ELF-1 (cell line): ENCODE data around the gene MCTP2.

Experiments
- DNase-seq: peaks from one replicate; pipeline ENCODE4 v3.0.0-alpha.2; 2016; ENCODE audit warnings: low read depth, low spot score

The MCTP2 gene

DNA sequence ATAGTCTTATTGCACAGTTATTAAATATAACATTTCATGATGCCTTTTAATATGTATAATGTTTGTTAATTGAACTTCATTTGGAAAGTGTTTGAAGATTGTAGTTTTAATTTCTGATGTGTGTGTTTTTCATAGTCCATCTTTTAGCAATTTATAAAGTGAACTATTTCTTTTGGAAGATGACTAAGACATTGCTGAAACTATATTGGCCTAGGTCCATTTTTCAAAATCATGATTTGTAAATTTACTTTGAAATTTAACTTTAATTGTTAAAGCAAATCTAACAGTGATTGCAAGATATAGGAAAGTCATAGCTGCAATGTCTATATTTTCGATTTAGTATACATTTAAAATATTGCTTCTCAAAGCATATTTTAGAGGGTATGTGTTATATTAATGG, 30.8 kb downstream of the MCTP2 start:
- no peak for DNase-seq

DNA sequence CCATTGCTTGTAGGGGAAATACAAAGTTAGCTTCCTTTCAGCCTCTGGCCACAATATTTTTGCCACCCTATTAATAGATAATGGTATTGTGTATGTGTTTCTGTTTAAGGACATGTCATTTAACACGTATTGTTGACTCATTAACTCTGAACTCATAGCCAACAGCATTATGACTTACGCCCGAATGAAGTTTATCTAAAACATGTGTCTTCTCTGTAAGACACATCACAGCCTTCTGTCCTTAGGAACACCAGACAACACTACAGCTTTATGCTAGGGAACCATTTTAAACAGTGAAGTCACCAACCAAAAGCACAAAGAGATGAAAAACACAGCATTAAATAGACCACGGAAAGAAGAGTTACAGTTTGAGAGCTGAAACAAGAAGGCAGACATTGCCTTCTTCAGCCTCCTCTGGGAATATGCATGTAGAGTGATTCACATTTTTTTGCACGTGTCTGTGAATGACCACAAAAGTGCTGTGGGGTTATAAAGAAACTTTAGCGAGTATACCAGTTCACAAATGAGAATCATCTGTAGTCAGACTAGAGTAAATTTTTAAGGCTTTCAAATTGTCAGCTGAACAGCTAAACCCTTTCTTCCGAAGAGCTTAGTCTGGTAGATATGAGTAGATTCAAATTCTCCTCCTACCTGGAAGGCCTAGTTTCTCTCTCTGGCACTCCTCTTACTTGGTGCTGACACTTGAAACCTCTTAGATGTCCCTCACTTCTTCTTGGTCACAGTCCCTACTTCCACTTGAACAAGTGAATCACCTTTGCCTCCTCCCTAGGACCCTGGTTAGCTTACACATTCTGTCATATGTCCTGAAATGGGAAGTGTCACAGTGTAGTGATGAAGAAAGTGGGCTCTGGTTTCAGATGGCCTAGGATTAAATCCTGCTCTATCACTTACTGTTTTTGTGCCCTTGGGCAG, 32.2 kb downstream of the MCTP2 start:
- DNase-seq, result no peak

DNA sequence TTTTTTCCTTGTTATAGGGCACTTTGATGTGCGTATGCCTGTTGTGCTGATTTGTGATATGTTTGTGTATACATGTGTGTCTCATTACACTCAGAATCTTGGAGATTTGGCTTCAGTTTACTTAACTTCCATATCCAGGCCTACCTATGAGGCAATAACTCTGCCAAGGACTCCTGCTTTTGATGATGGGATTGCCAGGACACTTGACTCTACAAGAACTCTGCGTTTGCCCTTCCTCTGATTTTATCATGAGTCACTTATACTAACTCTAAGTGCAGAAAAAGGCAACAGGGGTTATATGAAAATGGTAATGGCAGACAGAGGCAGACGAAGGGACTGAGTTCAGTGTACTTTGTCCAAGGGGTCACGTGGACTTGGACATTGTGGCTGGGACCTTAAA, 33.6 kb downstream of the MCTP2 start:
- DNase-seq, result no peak

DNA sequence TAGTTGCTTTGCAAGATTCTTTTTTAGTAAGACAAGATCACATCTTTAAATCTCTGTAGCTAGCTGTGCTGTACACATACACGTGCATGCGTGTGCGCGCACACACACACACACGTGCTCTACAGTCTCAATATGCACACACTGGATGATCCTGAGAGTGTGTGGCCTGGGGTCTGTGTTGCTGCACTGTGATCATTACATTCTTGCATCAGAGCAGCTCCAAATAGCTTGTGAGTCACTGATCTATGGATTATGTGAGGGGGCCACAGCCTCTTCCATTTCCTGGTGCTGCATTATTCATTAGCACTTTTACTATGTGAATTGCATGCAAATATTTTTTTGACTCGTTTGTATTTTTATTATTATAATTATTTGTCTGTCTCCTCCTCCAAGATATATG, 34.6 kb downstream of the MCTP2 start:
- DNase-seq, result no peak

DNA sequence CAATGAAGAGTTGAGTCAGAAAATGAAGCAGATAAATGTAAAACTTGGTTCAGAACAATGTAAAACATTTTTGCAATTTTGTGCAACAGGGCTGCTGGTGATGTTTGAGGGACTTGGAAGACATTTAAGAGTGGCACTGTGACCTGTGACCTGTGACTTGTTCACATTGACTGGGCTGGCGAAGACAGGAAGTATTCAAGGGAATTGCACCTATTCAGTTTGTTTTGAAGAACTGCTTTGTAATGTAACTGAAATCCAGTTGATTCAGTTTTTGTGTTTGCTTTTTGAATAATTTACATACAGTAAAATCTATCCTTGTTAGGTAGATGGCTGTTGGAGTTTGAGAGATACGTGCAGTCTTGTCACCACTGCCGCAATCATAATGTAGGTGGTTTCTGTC, 35.4 kb downstream of the MCTP2 start:
- DNase-seq, result no peak

DNA sequence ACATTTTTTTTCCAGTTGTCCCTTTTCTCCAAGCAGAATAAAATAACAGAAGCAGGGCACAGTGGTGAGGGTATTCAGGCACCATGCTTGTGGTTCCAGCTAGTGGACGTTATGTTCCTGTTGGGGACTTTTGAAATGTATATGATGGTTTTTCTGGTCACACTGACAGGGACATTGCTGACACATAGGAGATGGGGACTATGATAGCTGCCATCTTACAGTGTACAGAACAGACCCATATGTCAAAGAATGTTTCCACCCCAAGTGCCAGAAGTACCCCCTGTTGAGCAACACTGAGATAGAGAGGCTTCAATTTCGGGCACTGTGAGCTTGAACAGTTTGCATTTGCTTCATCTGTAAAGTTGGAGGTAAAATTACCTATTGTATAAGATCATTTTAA, 38.6 kb downstream of the MCTP2 start:
- DNase-seq, result no peak

DNA sequence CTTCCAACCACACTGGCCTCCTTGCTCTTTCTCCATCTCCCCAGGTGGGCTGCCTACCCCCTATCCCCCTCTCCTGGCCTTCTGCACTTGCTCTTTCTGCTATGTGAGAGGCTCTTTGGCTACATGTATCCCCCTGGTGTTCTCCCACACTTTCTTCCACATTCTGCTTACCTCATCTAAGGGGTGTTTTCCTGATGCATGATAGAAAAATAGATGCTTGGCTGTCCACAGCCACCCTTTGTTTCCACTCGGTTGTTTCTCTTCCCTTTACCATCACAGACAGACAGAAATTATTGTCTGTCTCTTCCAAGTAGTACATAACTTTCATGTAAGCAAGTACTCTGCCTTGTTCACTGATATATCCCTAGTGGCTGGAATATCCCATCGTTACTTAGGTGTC, 39.2 kb downstream of the MCTP2 start:
- no peak for DNase-seq

DNA sequence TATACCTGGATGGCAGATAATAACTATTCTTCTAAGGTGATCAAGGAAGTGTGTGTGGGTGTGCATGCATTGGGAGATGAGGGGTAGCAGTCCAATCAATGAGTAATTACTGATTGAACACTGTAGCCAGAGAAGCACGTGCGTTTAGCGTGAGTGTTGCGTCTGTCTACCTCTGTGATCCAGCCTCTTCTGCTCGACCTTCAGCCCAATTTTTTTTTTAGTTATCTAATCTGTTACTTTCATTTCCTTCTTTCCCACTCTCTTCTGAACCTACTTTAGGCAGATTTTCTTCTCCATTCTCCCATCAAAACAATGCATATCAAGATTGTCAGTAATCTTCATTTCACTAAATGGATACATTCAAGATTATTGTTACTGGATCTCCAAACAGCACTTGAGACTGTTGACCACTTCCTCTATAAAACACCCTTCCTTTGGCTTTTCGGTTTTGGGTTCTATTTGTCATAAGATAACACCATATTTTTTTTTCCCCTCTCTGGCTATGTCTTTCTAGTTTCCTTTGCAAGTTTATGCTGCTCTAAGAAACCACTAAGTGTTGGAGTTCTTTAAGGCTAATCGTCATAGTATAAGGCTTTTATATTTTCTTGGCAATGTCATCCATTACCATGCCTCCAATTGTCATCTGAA, 41.0 kb downstream of the MCTP2 start:
- no peak for DNase-seq

DNA sequence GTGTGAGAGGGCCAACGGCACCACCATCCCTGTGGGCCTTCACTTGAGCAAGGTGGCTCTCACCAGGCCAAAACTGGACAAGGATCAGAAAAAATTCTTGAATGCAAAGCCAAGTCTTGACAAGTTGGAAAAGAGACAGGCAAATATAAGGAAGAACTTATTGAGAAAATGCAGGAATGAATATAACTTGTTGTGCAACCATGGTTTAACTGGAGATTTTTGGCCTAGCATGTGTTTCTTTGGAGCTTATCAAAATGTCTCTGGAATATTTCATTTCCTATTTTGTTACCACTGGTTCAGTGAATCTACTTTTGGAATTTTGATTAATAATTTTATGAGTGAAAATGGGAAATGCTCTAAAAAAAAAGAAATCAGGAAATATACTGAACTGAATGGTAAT, 42.5 kb downstream of the MCTP2 start:
- DNase-seq, result no peak

DNA sequence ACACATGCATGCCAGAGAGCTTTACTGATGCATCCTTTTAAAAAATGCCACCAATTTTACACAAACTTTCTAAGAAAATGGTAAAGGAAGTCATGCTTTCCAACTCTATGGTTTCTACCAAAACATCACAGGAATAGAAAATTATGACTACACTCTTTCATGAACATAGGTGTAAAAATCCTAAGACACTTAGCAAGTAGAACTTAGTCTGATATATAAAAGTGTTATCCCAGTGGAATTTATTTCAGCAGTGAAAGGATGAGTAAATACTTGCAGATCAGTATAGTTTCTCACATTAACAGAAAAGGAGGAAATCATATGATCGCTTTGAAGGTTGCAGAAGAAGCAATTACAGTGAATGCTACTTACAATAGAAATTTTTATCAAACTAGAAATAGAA, 43.4 kb downstream of the MCTP2 start:
- no peak for DNase-seq

DNA sequence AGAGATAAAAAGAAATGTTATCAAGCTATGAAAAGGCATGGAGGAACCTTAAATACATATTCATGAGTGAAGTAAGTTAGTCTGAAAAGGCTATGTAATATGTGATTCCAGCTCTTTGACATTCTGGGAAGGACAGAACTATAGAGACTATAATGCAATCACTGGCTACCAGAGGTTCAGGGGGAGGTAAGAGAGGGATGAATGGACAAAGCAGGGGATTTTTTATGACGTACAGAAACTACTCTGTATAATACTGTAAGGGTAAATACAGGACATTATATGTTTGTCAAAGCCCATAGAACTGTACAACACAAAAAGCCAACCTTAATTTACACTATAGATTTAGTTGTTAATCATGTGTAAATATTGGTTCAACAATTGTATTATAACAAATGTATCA, 46.1 kb downstream of the MCTP2 start:
- DNase-seq, result no peak

DNA sequence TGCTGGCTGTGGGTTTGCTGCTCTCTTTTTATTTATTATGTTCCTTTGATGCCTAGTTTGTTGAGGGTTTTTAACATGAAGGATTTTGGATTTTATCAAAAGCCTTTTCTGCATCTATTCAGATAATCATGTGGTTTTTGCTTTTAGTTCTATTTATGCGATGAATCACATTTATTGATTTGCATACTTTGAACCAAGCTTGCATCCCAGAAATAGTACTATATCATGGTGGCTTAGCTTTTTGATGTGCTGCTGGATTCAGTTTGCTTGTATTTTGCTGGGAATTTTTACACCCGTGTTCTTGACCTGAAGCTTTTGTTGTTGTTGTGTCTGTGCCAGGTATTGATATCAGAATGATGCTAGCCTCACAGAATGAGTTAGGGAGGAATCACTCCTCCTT, 48.4 kb downstream of the MCTP2 start:
- DNase-seq, result no peak

DNA sequence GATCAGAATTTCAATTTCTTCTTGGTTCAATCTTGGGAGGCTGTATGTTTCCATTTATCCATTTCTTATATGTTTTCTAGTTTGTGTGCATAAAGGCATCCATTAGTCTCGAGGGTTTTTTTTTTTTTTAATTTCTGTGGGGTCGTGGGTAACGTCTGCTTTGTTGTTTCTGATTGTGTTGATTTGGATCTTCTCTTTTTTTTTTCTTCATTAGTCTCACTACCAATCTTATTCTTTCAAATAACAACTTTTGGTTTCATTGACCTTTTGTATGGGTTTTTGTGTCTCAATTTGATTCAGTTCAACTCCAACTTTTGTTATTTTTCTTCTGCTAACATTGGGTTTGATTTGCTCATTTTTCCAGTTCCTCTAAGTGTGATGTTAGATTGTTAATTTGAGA, 48.9 kb downstream of the MCTP2 start:
- DNase-seq, result no peak

DNA sequence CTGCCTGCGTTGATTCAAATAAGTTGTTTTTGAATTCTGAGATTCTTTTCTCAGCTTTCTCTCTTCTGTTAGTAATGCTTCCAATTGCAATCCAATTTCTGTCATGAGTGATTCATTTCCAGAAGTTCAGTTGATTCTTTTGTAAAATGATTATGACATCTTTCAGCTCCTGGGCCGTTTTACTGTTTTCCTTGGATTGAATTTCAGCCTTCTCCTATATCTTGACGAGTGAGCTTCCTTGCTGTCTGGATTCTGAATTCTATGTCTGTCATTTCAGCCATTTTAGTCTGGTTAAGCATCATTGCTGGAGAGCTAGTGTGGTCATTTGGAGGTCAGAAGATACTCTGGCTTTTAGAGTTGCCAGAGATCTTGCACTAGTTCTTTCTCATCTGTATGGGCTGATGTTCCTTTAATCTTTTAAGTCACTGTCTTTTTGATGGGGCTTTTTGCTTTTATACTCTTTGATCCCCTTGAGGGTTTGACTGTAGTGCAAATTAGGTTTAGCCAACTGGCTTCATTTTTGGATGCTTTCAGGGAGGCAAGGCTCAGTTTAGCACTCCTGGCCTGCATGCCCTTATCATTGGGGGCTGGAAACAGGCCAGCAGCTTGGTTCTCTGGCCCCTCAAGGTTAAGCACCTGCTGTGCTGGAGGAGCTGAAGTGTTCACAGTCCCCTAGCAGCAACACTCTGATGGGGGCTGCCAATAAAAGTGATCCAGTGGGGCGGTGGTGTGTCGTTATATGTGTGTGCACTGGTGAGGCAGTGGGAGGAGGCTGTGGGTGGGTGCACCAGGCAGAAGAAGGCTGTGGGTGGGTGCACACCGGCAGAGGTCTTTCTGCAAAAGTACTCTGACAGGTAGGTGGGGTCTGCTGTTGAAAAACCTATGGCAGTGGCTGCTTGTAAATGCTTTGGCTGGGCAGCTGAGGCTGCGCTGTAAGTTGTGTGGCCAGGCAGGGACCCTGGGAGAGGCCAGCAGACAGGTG, 51.2 kb downstream of the MCTP2 start:
- DNase-seq, result no peak

DNA sequence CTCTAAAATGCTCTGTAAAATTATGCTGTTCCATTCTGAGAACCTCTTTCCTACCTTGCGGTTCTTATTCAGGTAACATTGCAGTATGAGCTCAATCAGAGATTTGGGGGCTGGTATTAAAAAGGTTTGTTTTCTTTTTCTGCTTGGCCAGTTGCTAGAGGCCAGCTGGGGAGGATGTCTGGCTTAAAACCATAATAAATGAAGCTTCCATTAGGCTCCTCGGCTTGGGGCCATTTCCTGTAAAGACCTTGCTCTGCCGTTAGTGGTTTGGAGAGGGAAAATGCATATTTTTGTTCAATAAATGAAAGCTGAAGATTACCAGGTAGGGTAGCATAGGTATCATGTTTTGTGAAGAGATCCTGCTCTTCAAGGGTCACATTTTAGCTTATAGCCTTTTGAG, 55.2 kb downstream of the MCTP2 start:
- no peak for DNase-seq

DNA sequence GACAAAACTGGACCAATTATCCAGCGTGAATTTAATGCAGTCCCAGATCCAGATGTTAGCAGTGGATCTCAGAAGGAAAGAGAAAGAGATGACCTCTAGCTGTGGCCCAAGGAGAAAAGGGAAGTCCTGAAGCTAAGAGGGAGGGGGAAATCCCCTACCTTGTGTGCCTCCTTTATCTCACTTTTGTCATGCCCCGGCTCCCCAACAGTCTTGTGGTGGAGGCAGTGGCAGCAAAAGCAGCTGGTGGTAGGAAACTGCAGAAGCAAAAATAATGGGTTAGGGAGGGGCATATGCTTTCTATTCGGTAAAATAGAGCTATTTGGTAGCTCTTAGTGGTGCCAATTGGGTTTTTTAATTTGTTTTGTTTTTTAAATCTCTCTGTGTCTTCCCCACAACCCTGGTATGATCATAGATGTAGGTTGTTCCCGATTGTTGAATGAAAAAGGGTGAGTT, 56.5 kb downstream of the MCTP2 start:
- DNase-seq, result no peak

DNA sequence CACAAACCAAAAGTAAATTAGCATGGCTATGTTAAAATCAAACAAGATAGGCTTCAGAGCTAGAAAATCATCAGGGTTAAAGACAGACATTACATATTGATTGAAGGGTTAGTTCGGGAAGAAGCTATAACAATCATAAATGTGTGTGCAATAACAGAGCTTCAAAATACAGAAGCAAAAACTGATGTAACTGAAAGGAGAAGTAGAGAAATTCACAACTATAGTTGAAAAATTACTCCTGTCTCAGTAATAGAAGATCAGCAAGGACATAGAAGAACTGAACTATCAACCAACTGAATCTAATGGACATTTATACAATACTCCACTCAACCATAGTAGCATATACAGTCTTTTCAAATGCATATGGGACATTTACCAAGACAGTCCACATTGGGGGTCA, 59.4 kb downstream of the MCTP2 start:
- DNase-seq, result no peak

DNA sequence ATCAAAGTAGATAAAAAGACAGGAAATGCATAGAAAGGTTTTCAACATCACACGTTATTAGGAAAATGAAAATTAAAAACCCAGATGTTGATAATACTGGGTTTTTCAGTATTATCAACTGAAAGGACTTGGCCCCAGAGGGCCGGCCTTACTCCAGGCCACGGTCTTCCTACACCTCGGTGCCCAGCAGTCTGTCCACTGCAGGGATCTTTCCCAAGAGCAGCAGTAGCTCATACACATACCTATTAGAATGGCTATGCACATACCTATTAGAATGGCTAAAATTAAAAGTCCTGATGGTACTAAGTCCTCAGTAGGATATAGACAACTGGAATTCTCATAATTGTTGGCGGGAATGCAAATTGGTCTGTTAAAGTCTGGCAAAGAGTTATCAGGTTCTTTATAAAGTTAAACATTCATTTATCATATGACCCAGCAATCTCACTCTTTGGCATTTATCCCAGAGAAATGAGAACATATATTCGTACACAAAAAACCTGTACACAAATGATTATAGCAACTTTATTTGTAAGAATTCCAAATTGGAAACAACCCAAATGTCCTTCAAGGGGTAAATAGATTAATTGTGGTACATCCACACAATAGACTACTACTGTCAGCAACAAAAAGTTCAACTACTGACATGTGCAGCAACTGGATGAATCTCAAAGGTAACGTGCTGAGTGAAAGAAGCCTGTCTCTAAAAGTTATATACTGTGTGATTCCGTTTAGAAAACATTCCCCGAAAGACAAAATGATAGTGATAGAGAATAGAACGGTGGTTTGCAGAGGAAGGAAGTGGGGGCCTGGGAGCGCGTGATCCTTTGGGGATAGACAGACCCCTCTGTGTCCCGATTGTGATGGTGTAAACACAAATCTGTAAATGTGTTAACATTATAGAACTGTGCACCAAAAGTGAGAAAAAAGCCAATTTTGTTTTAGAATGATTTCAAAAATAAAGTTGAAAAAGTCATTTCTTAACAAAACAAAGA, 62.3 kb downstream of the MCTP2 start:
- no peak for DNase-seq

DNA sequence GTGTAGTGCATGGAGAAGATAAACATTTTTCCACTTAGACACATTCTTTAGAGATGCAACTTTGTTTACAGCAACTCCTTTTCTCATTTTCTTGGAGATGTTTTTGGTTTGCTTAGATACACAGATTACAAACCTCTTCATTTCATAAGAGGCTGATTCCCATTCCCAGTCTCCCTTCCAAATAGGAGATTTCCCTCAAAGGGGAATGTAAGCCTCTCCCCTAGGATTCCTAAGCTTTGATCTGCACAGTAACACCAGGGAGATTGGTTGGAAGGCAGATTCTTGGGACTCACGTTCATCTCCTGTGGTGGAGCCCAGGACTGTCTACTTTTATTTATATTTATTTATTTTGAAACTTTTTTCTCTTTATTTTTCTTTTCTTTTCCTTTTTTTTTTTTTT, 63.2 kb downstream of the MCTP2 start:
- DNase-seq, result no peak

DNA sequence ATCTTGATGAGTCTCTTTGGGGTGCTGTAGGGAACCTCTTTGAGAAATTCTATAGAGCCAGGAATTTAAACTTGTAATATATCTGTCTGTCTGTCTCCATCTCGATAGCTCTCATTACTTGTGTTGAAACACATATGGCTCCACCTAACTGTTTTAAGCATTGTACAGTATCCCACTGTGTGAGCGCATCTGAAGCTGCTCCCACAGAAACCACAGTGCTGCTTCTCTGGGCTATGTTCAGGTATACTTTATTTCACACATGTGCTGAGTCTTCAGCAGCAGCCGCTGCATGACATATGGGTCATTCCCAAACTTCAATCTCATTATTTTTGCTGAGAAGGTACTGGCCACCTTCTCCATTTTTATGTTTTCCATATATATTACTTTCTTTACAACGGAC, 63.9 kb downstream of the MCTP2 start:
- DNase-seq, result no peak

DNA sequence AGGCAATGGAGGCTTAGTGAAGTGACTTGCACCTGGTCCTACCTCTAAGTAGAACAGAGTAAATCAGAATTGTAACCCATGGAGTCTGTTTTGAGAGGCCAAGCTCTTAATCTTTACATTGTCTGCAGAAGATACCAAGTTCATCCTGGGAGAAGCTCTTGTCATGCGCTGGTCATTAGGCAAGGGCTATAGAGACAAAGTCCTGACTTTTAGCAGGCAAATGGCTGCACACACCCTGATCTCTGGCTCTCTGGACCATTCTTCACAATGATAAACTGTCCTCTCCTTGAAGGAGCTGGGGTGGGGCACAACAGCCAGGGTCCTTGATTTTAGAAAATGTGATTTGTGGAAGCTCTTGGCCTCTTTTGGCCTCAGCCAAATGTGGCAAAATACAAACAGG, 65.4 kb downstream of the MCTP2 start:
- no peak for DNase-seq
